DND-41 (cell line): ENCODE data around the gene FAM131A.

ENCODE experiments used
- ATAC-seq: fragments of 200-7000 bp; cut with Tn5 transposase; 3 replicates; pipeline ENCODE4 v1.9.1; 2021; ENCODE audit warnings: low read depth; ENCODE audit not compliant: insufficient read depth
- DNase-seq: peaks from one replicate; pipeline ENCODE4 v3.0.0-alpha.2; 2020
- H2AFZ ChIP-seq: 2 replicates; pipeline ENCODE4 v1.6.0; 2012; ENCODE audit warnings: low read depth, low read length
- H3K27ac ChIP-seq: 2 replicates; pipeline ENCODE4 v1.5.1; 2012; ENCODE audit warnings: low read length, inconsistent platforms
- H3K27me3 ChIP-seq: fragments of 200-600 bp; sonication (generic); 2 replicates; pipeline ENCODE4 v1.6.0; 2012; ENCODE audit warnings: low read length, mild to moderate bottlenecking, inconsistent platforms; ENCODE audit not compliant: insufficient read depth, poor library complexity
- H3K36me3 ChIP-seq: 2 replicates; pipeline ENCODE4 v1.5.1; 2012; ENCODE audit warnings: low read length, inconsistent platforms; ENCODE audit not compliant: insufficient read depth
- H3K4me1 ChIP-seq: 2 replicates; pipeline ENCODE4 v1.5.1; 2012; ENCODE audit warnings: mild to moderate bottlenecking, low read length; ENCODE audit not compliant: insufficient read depth
- H3K4me2 ChIP-seq: 2 replicates; pipeline ENCODE4 v1.6.0; 2012; ENCODE audit warnings: mild to moderate bottlenecking, moderate library complexity, low read length, inconsistent platforms; ENCODE audit not compliant: insufficient read depth
- H3K4me3 ChIP-seq, 2 experiments: fragments of 200-600 bp in 1 of 2; shearing (Covaris generic) in 1 of 2; 2 replicates each; pipeline ENCODE4 v1.5.1; 2012 to 2016; ENCODE audit warnings: inconsistent platforms in 2 of 2, low read length in 2 of 2, mild to moderate bottlenecking in 2 of 2, low read depth in 1 of 2, moderate library complexity in 1 of 2
- H3K79me2 ChIP-seq: 2 replicates; pipeline ENCODE4 v1.6.0; 2012; ENCODE audit warnings: low read length, inconsistent platforms; ENCODE audit not compliant: insufficient read depth
- H3K9ac ChIP-seq: 2 replicates; pipeline ENCODE4 v1.6.0; 2012; ENCODE audit warnings: low read depth, mild to moderate bottlenecking, inconsistent platforms, low read length, moderate library complexity
- H3K9me3 ChIP-seq: 2 replicates; pipeline ENCODE4 v1.5.1; 2012; ENCODE audit warnings: low read length, moderate library complexity, mild to moderate bottlenecking, inconsistent platforms; ENCODE audit not compliant: insufficient read depth, severe bottlenecking
- H4K20me1 ChIP-seq: 2 replicates; pipeline ENCODE4 v1.6.0; 2012; ENCODE audit warnings: low read length; ENCODE audit not compliant: insufficient read depth
- EZH2 ChIP-seq: IDR thresholded peaks from 3 replicates; pipeline ENCODE4 v1.6.1; 2012; ENCODE audit warnings: borderline replicate concordance, low read depth, mild to moderate bottlenecking, moderate library complexity, low read length, inconsistent platforms; ENCODE audit not compliant: severe bottlenecking
- TF ChIP-seq, protein P1 (sequence below): IDR thresholded peaks from 2 replicates; pipeline ENCODE4 v1.5.1; 2012; ENCODE audit warnings: borderline replicate concordance, low read length, moderate library complexity, mild to moderate bottlenecking; ENCODE audit not compliant: poor library complexity, severe bottlenecking; ENCODE audit errors: extremely low read depth

The FAM131A gene

DNA sequence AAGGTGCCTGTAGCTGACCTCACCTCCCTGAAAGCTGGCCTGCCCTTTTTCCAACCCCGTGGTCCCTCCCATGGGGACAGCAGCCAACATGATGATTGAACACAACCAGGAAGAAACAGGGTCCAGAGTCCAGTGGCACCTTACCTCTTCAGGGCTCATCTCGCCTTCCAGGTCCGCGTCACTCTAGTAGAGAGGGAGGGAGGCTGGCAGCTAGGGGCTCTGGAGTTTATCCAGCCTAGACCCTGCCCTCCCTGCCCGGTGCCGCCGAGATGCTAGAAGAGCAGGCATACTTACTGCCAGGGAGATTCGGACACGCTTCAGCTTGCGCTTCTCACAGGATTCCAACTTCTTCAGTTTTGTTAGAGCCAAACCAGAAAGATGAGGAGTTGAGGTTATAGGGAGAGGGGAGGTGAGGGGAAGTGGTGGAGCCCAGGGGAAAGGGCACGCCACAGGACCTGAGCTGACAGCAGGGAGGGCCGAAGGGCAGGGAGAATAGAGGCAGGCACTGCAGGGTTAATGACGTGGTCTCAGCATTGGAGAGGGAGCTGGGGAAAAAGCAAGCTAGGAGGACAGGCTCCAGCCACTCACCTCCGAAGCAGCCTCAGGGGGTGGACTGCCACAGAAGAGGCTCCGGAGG is 14.9 kb downstream of the FAM131A start:
- no peak overlapping the region for H3K4me3 ChIP-seq
- no peak for ATAC-seq

DNA sequence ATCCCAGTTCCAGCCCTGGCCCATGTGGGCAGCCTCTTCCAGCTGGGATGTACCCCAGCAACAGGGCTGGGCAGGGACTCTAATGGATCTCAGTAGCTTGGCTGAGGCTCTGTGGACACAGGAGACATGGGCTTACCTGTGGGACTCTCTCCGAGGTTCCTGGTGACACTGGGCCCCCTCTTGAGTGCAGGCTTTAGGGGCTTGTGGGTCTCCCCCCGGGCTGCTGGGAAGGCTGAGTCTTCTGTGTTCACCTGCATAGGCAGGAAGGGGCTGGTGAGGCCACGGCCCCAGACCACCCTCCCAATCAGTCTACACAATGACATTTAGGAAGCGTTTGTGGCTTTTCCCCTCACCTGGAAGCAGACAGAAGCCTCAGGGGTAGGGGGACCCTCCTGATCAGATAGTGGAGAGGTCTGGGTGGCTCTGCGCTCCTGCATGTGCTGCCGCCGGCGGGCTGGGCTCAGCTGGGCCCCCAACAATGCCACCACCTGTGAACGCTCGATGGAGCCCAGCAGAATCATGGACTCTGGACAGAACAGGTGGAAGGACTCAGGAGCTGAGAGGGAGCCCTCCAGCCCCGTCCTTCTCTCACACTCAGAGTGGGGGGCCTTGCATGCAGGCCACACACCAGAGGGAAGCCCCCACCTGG is 15.6 kb downstream of the FAM131A start:
- no peaks in the 10 kb centered on the region for H3K79me2 ChIP-seq
- H3K9ac ChIP-seq: no peak overlapping the region
- DNase-seq: no peak
- no peaks in the 10 kb centered on the region for H3K9me3 ChIP-seq
- no peak for ATAC-seq
- H4K20me1 ChIP-seq: peaks cover 8% of the 10 kb centered on the region; the same call in 1 of the 2 replicates
- no peaks in the 10 kb centered on the region for H3K27me3 ChIP-seq
- H3K27ac ChIP-seq: no peak overlapping the region
- H2AFZ ChIP-seq: no peak overlapping the region
- no peak overlapping the region for H3K4me2 ChIP-seq
- no peaks in the 10 kb centered on the region for H3K4me1 ChIP-seq
- H3K4me3 ChIP-seq: no peak overlapping the region
- H3K36me3 ChIP-seq: peaks cover 14% of the 10 kb centered on the region
- TF ChIP-seq EZH2: no peak
- TF ChIP-seq, protein P1, sequence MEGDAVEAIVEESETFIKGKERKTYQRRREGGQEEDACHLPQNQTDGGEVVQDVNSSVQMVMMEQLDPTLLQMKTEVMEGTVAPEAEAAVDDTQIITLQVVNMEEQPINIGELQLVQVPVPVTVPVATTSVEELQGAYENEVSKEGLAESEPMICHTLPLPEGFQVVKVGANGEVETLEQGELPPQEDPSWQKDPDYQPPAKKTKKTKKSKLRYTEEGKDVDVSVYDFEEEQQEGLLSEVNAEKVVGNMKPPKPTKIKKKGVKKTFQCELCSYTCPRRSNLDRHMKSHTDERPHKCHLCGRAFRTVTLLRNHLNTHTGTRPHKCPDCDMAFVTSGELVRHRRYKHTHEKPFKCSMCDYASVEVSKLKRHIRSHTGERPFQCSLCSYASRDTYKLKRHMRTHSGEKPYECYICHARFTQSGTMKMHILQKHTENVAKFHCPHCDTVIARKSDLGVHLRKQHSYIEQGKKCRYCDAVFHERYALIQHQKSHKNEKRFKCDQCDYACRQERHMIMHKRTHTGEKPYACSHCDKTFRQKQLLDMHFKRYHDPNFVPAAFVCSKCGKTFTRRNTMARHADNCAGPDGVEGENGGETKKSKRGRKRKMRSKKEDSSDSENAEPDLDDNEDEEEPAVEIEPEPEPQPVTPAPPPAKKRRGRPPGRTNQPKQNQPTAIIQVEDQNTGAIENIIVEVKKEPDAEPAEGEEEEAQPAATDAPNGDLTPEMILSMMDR: no peak

More for the DNA sequence above, 14.9 kb downstream of the FAM131A start:
- no peaks in the 10 kb centered on the region for H3K9me3 ChIP-seq
- TF ChIP-seq, protein P1: no peak
- TF ChIP-seq EZH2: no peak
- no peak overlapping the region for H3K27ac ChIP-seq
- no peaks in the 10 kb centered on the region for H3K27me3 ChIP-seq
- peaks cover 14% of the 10 kb centered on the region for H3K36me3 ChIP-seq
- H3K4me1 ChIP-seq: no peaks in the 10 kb centered on the region
- H3K9ac ChIP-seq: no peak overlapping the region
- H4K20me1 ChIP-seq: peaks cover 8% of the 10 kb centered on the region; the same call in 1 of the 2 replicates
- no peak overlapping the region for H2AFZ ChIP-seq
- DNase-seq: no peak
- H3K79me2 ChIP-seq: no peaks in the 10 kb centered on the region
- H3K4me2 ChIP-seq: no peak overlapping the region

DNA sequence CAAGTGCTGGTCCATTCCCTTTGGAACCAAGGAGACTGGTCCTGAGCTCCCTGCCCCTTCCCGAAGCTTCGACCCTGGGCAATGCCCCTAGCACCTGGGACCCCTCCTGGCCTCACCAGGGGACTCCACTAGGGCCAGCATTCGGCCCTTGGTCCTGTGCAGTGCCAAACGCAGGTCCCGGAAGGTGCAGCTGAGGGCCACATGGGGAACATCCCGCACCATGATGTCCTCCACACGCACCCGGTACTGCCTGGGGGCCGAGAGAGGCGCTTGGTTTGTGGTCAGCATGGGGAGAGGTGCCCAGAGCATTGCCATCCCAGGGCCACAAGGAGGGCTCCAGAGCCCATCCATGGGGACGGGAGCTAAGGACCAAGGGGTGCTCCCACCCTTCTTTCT is 16.1 kb downstream of the FAM131A start:
- peaks cover 14% of the 10 kb centered on the region for H3K36me3 ChIP-seq
- H3K4me1 ChIP-seq: no peaks in the 10 kb centered on the region
- no peaks in the 10 kb centered on the region for H3K79me2 ChIP-seq
- no peak overlapping the region for H3K9ac ChIP-seq
- H3K4me3 ChIP-seq: no peak overlapping the region
- TF ChIP-seq, protein P1: no peak
- TF ChIP-seq EZH2: no peak
- no peak overlapping the region for H2AFZ ChIP-seq
- ATAC-seq: no peak
- no peak overlapping the region for H3K27ac ChIP-seq
- no peaks in the 10 kb centered on the region for H3K27me3 ChIP-seq
- H3K9me3 ChIP-seq: no peaks in the 10 kb centered on the region
- no peak for DNase-seq
- no peak overlapping the region for H3K4me2 ChIP-seq
- H4K20me1 ChIP-seq: peaks cover 14% of the 10 kb centered on the region; the same call in 1 of the 2 replicates
